Loucy (cell line): ENCODE results near the gene EGFLAM.

ENCODE experiments used
- H2AFZ ChIP-seq: fragments of 200-600 bp; sonication (generic); 2 replicates; pipeline ENCODE4 v1.6.0; 2016; ENCODE audit warnings: antibody characterized with exemption, mild to moderate bottlenecking, low read length, moderate library complexity
- H3F3A ChIP-seq: fragments of 200-600 bp; 2 replicates; pipeline ENCODE4 v1.6.0; 2016; ENCODE audit warnings: antibody characterized with exemption, low read depth, mild to moderate bottlenecking
- H3K27me3 ChIP-seq: fragments of 200-600 bp; sonication (generic); 2 replicates; pipeline ENCODE4 v1.6.1; 2014; ENCODE audit warnings: low read length, mild to moderate bottlenecking; ENCODE audit not compliant: insufficient read depth, poor library complexity, severe bottlenecking
- H3K36me3 ChIP-seq: fragments of 200-600 bp; sonication (generic); 2 replicates; pipeline ENCODE4 v1.6.1; 2016; ENCODE audit warnings: low read length; ENCODE audit not compliant: insufficient read depth
- H3K4me1 ChIP-seq: fragments of 200-600 bp; sonication (generic); 2 replicates; pipeline ENCODE4 v1.5.1; 2014; ENCODE audit warnings: low read length, mild to moderate bottlenecking; ENCODE audit not compliant: insufficient read depth, poor library complexity, severe bottlenecking
- H3K4me2 ChIP-seq: fragments of 200-600 bp; sonication (generic); 2 replicates; pipeline ENCODE4 v1.6.0; 2014; ENCODE audit warnings: antibody characterized with exemption, low read length, low read depth, mild to moderate bottlenecking; ENCODE audit not compliant: poor library complexity, severe bottlenecking
- H3K4me3 ChIP-seq: fragments of 200-600 bp; sonication (generic); 2 replicates; pipeline ENCODE4 v1.5.1; 2014; ENCODE audit warnings: low read length, mild to moderate bottlenecking, mixed read lengths; ENCODE audit not compliant: poor library complexity, severe bottlenecking
- H3K79me2 ChIP-seq: fragments of 200-600 bp; sonication (generic); 2 replicates; pipeline ENCODE4 v1.6.1; 2014; ENCODE audit warnings: low read length; ENCODE audit not compliant: insufficient read depth
- H3K9ac ChIP-seq: fragments of 200-600 bp; sonication (generic); 2 replicates; pipeline ENCODE4 v1.6.0; 2014; ENCODE audit warnings: mild to moderate bottlenecking, low read depth, low read length, moderate library complexity; ENCODE audit not compliant: poor library complexity, severe bottlenecking
- H3K9me2 ChIP-seq: fragments of 200-600 bp; sonication (generic); replicated peaks from 2 replicates; pipeline ENCODE4 v1.6.1; 2016; ENCODE audit warnings: low read depth, low read length, mixed read lengths
- H3K9me3 ChIP-seq: fragments of 200-600 bp; sonication (generic); 2 replicates; pipeline ENCODE4 v1.6.1; 2014; ENCODE audit warnings: mild to moderate bottlenecking, antibody characterized with exemption, low read length, low read depth; ENCODE audit not compliant: insufficient read depth
- H4K20me1 ChIP-seq: fragments of 200-600 bp; sonication (generic); 2 replicates; pipeline ENCODE4 v1.6.0; 2014; ENCODE audit warnings: antibody characterized with exemption, low read length, mild to moderate bottlenecking; ENCODE audit not compliant: insufficient read depth, poor library complexity, severe bottlenecking
- EZH2phosphoT487 ChIP-seq: fragments of 200-600 bp; IDR thresholded peaks from 2 replicates; pipeline ENCODE4 v1.6.1; 2018; ENCODE audit warnings: antibody characterized with exemption, mild to moderate bottlenecking, moderate library complexity, borderline replicate concordance
- TF ChIP-seq, protein P1 (sequence below): fragments of 200-600 bp; sonication (generic); conservative IDR thresholded peaks from 2 replicates; pipeline ENCODE4 v1.5.1; 2014; ENCODE audit warnings: mild to moderate bottlenecking, antibody characterized with exemption, low read length

EGFLAM gene

DNA sequence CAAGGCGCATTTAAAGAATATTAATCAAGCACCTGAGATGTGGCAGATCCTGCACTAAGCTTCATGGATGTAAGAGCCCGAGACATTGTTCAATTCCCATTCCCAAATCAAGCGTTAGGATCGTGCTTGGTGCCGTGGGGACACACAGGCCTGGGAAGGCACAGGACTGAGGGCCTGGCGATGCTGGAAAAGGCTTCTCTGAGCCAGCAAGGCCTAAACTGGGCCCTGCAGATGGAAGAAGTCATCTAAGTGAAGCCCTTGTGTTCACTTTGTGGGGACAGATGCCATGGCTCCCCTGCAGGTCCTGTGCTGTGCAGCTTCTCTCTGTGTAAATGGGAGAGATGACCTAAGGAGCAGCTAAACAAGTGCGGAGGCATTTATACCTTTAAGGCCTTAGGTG, 214.2 kb downstream of the EGFLAM start:
- Histone ChIP-seq H3K4me2 (no peak overlapping the region), H3K36me3 (no peaks in the 10 kb centered on the region), H3K4me3 (no peak overlapping the region), H2AFZ (no peak overlapping the region), H3K4me1 (no peaks in the 10 kb centered on the region), H4K20me1 (no peaks in the 10 kb centered on the region), H3K9me3 (no peaks in the 10 kb centered on the region), H3K27me3 (peaks cover 19% of the 10 kb centered on the region), H3K9ac (no peak overlapping the region), H3K79me2 (no peaks in the 10 kb centered on the region), H3K9me2 (no peaks in the 10 kb centered on the region), H3F3A (no peaks in the 10 kb centered on the region)
- TF ChIP-seq, protein P1, sequence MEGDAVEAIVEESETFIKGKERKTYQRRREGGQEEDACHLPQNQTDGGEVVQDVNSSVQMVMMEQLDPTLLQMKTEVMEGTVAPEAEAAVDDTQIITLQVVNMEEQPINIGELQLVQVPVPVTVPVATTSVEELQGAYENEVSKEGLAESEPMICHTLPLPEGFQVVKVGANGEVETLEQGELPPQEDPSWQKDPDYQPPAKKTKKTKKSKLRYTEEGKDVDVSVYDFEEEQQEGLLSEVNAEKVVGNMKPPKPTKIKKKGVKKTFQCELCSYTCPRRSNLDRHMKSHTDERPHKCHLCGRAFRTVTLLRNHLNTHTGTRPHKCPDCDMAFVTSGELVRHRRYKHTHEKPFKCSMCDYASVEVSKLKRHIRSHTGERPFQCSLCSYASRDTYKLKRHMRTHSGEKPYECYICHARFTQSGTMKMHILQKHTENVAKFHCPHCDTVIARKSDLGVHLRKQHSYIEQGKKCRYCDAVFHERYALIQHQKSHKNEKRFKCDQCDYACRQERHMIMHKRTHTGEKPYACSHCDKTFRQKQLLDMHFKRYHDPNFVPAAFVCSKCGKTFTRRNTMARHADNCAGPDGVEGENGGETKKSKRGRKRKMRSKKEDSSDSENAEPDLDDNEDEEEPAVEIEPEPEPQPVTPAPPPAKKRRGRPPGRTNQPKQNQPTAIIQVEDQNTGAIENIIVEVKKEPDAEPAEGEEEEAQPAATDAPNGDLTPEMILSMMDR = no peak
- no peak for TF ChIP-seq EZH2phosphoT487

DNA sequence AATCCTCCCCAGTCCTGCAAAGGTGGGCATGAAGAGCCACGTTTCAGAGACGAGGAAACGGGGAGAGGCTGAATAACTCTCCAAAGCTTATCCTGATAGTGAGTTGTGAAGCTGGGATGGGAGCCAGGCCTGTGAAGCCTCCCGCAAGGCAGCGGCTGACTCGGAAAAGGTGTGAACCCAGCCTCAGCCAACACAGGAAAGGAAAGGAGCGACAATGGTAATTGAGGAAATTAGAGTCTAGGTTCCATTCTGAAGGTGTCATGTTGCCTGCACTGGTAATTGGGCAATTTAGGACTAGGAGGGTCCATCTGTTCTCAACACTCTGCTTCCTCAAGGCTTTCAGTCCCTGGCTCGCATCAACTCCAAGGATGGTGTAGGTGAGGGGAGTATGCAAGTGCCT, 214.6 kb downstream of the EGFLAM start:
- Histone ChIP-seq H3K4me3 (no peak overlapping the region), H3K9me3 (no peaks in the 10 kb centered on the region), H3K9ac (no peak overlapping the region), H3K9me2 (no peaks in the 10 kb centered on the region), H3F3A (no peaks in the 10 kb centered on the region), H3K36me3 (no peaks in the 10 kb centered on the region), H3K27me3 (peaks cover 16% of the 10 kb centered on the region), H2AFZ (no peak overlapping the region), H3K79me2 (no peaks in the 10 kb centered on the region), H3K4me2 (no peak overlapping the region), H3K4me1 (no peaks in the 10 kb centered on the region), H4K20me1 (no peaks in the 10 kb centered on the region)
- TF ChIP-seq EZH2phosphoT487 = no peak
- TF ChIP-seq, protein P1 = no peak

DNA sequence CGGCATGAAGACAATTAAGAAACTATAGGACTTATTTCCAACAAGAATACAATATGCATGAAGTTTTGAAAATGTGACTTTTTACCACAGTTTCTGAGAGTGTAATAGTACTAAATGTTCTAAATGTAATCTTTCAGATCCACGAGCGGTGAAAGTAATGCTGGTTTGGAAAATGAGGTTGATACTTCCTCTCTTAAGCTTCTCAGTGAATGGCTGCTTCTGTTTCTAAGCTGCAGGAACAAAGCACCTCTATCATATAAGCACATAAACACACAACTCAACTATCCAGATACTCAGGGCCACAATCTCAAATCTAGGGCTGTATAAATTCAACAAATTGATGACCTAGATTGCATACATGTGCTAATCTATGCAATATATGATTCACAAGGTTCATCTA, 219.8 kb downstream of the EGFLAM start:
- Histone ChIP-seq H4K20me1 (no peaks in the 10 kb centered on the region), H3K4me3 (no peak overlapping the region), H3F3A (no peaks in the 10 kb centered on the region), H3K9me3 (no peaks in the 10 kb centered on the region), H3K36me3 (no peaks in the 10 kb centered on the region), H3K9ac (no peak overlapping the region), H3K9me2 (no peaks in the 10 kb centered on the region), H2AFZ (no peak overlapping the region), H3K27me3 (peaks cover 31% of the 10 kb centered on the region), H3K4me2 (no peak overlapping the region), H3K79me2 (no peaks in the 10 kb centered on the region), H3K4me1 (no peaks in the 10 kb centered on the region)
- TF ChIP-seq EZH2phosphoT487 = no peak
- TF ChIP-seq, protein P1 = no peak
